NCI-H2227 (cell line): ENCODE results near the gene ATP2A1.
A peak's percentile ranks its signal among the peaks of the same experiment; 100 is the strongest.
"Not testable (repeated sequence)": the region's sequence is repeated elsewhere in the genome, so short reads cannot be mapped to it uniquely, and the experiment has no call there.

Experiments used
- DNase-seq: peaks from one replicate; lab custom pipeline; 2025; ENCODE audit not compliant: unreplicated experiment; lab: John Stamatoyannopoulos, UW

ATP2A1 gene

DNA sequence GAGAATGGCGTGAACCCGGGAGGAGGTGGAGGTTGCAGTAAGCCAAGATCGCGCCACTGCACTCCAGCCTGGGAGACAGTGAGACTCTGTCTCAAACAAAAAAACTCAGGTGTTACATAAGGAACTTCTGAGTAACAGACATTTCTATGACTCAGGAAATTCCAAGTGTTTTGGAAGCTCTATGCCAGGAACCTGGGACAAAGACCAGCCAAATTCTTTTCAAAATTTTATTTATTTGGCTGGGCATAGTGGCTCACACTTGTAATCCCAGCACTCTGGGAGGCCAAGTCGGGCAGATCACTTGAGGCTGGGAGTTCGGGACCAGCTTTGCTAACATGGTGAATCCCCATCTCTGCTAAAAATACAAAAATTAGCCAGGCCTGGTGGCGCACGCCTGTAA is 19.9 kb upstream of the ATP2A1 start:
- no peak for DNase-seq

DNA sequence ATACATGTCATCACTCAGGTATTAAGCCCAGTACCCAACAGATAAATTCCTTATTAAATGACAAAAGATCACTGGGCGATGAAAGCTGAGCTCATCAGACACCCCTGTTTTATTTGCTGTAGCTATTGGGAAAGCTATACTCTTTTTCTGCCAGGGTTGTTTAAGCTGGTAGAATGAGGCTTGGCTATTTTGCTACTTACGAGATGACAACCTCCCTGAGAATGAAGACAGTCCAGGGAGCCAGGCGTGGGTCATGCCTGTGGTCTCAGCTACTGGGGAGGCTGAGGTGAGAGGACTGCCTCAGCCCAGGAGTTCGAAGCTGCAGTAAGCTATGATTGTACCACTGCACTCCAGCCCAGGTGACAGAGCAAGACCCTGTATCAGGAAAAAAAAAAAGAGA is 19.0 kb upstream of the ATP2A1 start:
- DNase-seq: no peak

- DNase-seq: no peak
Observed at GRCh38 chr16:28863929-28864793, 14.1 kb upstream of the ATP2A1 start.

GRCh38 chr16:28865001-28865688 is 13.1 kb upstream of the ATP2A1 start:
- no peak for DNase-seq

DNA sequence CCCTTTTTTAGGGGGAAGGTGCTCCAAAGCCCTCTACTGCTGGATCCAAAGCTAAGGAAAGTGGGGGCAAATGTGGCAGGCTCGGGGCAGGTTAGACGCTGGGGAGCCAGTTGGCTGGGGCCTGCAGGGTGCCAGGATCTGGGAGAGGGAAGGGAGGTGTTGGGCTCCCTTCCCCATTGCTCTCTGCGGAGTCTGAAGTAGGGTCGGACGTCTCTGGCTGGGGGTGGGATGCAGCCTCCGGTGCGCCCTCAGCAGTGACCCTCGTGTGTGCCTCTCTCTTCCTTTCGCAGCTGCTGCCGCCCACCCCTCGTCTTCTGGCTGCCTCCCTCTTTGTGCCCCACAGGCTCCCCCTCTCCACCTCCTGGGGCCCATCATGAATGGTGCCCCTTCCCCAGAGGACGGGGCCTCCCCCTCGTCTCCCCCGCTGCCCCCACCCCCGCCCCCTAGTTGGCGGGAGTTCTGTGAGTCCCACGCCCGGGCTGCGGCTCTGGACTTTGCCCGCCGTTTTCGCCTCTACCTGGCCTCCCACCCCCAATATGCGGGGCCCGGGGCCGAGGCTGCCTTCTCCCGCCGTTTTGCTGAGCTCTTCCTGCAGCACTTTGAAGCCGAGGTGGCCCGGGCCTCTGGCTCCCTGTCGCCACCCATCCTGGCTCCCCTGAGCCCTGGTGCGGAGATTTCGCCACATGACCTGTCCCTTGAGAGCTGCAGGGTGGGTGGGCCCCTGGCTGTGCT is 12.4 kb upstream of the ATP2A1 start:
- DNase-seq: no peak

GRCh38 chr16:28866454-28866804 is 11.9 kb upstream of the ATP2A1 start:
- DNase-seq: no peak

- DNase-seq: no peak
Observed at GRCh38 chr16:28867241-28867640, 11.0 kb upstream of the ATP2A1 start.

GRCh38 chr16:28867646-28868045 is 10.6 kb upstream of the ATP2A1 start:
- not testable (repeated sequence) for DNase-seq

DNA sequence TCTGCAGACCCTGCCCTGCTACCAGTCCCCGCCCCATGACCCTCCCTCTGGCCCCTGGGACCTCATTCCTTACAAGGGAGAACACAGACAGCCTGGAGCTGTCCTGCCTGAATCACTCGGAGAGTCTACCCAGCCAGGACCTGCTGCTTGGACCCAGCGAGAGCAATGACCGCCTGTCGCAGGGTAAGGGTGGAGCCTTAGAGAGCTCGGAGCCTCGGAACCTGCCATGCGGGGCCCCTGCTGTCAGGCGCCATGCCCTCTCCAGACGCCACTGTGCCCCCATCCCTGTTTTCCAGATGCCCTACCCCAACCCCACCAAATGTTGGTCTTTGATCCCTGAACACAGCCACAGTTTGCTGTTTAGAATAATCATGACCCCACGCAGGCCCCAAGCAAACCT is 9.1 kb upstream of the ATP2A1 start:
- DNase-seq: no peak

GRCh38 chr16:28872952-28873351 is 5.3 kb upstream of the ATP2A1 start:
- no peak for DNase-seq

GRCh38 chr16:28873543-28874201 is 4.6 kb upstream of the ATP2A1 start:
- DNase-seq: peak; percentile 32

DNA sequence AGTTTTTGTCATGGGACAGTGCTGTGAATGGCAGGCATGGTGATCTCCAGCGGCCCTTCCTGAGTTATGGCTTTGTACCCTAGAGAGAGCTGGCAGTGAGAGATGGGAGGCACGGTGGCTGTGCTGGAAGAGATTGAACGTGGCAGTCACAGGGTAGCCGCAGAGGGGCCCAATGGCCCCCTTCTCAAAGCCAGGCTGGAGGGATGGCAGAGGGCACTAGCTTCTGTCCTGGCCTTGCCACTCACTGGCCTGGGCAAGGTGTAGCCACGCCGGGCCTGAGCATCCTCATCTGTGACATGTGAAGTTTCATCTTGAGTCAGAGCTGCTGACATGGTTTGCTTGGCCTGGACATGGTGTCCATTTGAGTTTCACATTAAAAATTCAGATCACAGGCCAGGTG is 3.9 kb upstream of the ATP2A1 start:
- DNase-seq: no peak

- no peak for DNase-seq
Observed at GRCh38 chr16:28875134-28876018, 2.9 kb upstream of the ATP2A1 start.

- no peak for DNase-seq
Observed at GRCh38 chr16:28876019-28876659, 2.1 kb upstream of the ATP2A1 start.

GRCh38 chr16:28876973-28877654 is 1.2 kb upstream of the ATP2A1 start:
- DNase-seq: no peak

- DNase-seq: no peak
Observed at GRCh38 chr16:28877655-28878000, 660 bp upstream of the ATP2A1 start.

- peak; percentile 67 for DNase-seq
Observed at GRCh38 chr16:28879261-28879840, 1.1 kb downstream of the ATP2A1 start.

- DNase-seq: peak; percentile 96
Observed at GRCh38 chr16:28879841-28880588, 1.7 kb downstream of the ATP2A1 start.
